ENCODE results near the gene MAP3K14.
A peak's percentile ranks its signal among the peaks of the same experiment; 100 is the strongest.
"Not testable (repeated sequence)": the region's sequence is repeated elsewhere in the genome, so short reads cannot be mapped to it uniquely, and the experiment has no call there.

Gene MAP3K14

DNA sequence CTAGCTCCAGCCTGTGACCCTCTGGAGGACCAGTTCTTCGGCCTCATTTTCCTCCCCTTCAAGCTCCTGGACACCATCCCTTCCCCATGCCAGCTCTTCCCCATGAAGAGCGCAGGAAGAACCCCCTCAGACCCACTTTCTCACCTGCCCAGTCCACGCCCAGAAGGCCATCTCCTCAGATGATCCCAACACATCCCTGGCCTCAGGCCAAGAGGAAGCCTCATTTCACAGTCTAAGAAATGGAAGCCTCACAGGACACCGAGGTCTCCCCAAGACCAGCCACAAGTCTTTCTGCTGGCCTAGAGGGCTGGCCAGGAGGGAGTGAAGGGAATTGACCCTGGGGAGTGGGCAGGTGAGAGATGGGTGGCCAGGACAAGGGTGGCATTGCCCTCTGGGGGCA is 62.9 kb downstream of the MAP3K14 start:
- no peak for DNase-seq

- DNase-seq, result not testable (repeated sequence)
These were observed 63.6 kb downstream of the MAP3K14 start for GRCh38 chr17:45253237-45253636.

- no peak for DNase-seq
These were observed 64.9 kb downstream of the MAP3K14 start for GRCh38 chr17:45251931-45252330.

- peak; percentile 78 to 81 for DNase-seq
These were observed 68.5 kb downstream of the MAP3K14 start for GRCh38 chr17:45248132-45248957.

GRCh38 chr17:45247429-45248131 is 69.2 kb downstream of the MAP3K14 start:
- peak; percentile 94 to 95 for DNase-seq

GRCh38 chr17:45246861-45247428 is 69.9 kb downstream of the MAP3K14 start:
- peak in 1 of 2 experiments; percentile 58 for DNase-seq

- DNase-seq, result no peak
These were observed 70.5 kb downstream of the MAP3K14 start for GRCh38 chr17:45246338-45246737.

DNA sequence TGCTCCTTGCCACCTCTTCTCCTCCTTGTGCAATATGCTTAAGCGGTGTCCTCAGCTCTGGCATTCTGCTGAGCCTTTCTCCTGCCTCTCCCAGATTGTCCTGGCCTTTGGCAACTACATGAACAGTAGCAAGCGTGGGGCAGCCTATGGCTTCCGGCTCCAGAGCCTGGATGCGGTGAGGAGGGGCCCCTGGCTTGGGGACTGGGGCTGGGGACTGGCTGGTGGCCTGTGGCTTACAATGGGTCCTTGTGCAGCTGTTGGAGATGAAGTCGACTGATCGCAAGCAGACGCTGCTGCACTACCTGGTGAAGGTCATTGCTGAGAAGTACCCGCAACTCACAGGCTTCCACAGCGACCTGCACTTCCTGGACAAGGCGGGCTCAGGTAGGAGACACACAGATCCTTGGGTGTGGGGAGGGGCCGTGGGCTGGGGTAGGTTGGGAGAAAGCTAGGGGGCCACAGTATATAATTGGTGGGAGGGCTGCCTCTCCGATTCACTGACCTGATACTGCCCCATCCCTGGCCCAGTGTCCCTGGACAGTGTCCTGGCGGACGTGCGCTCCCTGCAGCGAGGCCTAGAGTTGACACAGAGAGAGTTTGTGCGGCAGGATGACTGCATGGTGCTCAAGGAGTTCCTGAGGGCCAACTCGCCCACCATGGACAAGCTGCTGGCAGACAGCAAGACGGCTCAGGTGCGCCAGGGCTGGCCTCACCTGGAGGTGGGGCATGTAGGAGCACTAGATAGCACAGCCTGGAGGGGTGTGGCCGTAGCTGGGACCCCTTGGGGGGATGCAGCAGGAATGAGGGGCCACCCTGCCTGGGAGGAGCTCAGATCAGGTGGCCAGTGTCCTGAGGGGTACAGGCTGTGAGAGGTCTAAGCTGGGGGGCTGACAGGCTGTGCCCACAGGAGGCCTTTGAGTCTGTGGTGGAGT is 71.8 kb downstream of the MAP3K14 start:
- DNase-seq, result no peak

DNA sequence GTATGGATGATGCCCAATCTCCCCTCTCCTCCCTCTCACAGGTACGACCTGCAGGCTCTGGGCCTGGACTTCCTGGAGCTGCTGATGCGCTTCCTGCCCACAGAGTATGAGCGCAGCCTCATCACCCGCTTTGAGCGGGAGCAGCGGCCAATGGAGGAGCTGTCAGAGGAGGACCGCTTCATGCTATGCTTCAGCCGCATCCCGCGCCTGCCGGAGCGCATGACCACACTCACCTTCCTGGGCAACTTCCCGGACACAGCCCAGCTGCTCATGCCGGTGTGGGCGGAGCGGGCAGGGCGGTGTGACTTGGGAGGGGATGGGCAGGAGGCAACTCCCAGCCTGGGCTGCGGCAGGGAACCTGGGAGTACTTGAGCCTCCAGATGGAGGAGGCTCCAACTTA is 73.1 kb downstream of the MAP3K14 start:
- DNase-seq, result no peak

DNA sequence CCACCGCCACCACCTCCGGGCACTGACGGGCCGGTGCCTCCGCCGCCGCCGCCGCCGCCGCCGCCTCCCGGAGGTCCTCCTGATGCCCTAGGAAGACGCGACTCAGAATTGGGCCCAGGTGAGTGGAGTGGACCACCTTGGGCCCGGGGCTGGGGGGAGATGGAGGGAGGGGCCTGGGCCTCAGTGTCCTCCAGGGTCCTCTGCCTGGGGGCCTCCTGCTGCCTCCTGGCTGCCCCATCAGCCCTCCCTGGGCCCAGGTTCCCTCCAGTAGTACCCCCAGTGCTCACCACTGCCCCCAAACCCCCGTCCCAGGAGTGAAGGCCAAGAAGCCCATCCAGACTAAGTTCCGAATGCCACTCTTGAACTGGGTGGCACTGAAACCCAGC is 74.8 kb downstream of the MAP3K14 start:
- no peak for DNase-seq

DNA sequence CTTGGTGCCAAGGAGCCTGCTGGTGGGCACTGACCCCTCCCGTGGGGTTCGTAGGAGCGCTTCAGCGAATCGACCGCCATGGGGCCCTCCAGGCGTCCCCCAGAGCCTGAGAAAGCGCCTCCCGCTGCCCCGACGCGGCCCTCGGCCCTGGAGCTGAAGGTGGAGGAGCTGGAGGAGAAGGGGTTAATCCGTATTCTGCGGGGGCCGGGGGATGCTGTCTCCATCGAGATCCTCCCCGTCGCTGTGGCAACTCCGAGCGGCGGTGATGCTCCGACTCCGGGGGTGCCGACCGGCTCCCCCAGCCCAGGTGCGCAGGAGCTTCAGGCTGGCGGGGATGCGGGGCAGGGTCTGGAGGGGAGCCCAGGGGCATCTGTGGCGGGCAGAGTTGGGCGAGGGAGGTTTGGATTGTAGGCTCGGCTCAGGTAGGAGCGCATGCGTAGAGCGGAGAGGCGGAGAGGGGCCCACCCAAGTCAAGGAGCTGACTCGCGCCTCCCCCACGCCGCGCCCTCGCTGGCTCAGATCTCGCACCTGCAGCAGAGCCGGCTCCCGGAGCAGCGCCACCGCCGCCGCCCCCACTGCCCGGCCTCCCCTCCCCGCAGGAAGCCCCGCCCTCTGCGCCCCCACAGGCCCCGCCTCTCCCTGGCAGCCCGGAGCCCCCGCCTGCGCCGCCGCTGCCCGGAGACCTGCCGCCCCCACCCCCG is 75.3 kb downstream of the MAP3K14 start:
- no peak for DNase-seq

- DNase-seq, result no peak
These were observed 75.9 kb downstream of the MAP3K14 start for GRCh38 chr17:45240905-45241327.

- no peak for DNase-seq
These were observed 78.6 kb downstream of the MAP3K14 start for GRCh38 chr17:45238155-45238774.

GRCh38 chr17:45237686-45238085 is 79.1 kb downstream of the MAP3K14 start:
- DNase-seq, result no peak

DNA sequence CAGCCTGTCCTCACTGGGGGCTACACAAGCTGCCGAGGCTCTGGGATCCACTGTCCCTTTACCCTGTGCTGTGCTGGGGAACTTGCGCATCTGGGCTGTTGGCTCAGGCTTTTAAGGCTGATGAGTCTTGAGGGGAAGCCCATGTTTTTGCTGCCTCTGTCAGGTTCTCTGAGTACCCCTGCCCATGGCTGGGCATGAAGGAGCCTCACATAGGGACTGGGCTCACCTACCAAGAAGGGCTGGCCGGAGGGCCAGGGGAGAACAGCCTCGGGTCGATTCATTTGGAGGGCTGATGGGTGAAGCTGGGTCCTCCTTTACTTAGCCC is 80.6 kb downstream of the MAP3K14 start:
- DNase-seq, result no peak

GRCh38 chr17:45235416-45236281 is 81.2 kb downstream of the MAP3K14 start:
- peak; percentile 76 to 78 for DNase-seq

DNA sequence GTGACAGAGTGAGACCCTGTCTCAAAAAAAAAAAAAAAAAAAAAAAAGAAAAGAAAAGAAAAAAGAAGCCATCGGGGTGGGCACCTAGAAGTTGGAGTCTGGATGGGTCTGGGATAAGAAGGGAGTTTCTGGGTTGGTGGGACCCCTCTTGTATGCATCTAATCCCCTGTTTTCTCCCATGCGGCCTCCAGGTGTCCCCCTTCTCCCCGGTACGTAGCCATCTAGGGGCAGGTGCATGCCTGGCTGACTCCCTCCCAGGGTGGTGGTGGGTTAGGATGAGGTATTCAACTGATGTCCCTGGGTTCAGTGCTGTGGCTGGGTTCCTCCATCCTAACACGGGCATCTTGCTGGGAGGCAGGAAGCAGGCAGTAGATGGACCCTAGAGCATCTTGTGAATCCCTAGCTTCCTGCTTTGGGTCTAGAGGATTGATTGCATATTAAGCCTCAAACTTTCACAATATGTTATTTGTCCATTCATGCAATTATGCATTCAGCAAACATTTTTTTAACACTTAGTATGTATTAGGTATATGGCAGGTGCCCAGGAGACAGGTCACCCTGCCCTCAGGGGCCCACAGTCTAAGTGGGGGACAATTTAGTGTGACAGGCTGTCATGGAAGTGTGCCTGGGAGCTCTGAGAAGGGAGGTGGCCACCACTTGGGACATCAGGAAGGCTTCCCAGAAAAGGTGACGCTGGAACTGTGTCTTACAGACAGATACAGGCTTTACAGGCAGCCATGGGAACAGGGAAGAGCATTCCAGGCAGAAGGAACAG is 82.0 kb downstream of the MAP3K14 start:
- DNase-seq, result peak in 1 of 2 experiments; percentile 46

- DNase-seq, result no peak
These were observed 83.3 kb downstream of the MAP3K14 start for GRCh38 chr17:45233423-45233924.

- no peak for DNase-seq
These were observed 84.1 kb downstream of the MAP3K14 start for GRCh38 chr17:45232514-45233422.

Data from activated CD4-positive, alpha-beta T cell treated with anti-CD3 and anti-CD28 coated beads, Interleukin-2, amount 50 U/mL, for 4 hours (primary cell).